Cerebellar cortex (tissue), 1 donor: ENCODE results near the gene PIGU.

Experiments
- DNase-seq: peaks from one replicate; pipeline ENCODE4 v3.0.0-alpha.2; 2015; ENCODE audit warnings: low spot score

PIGU gene

DNA sequence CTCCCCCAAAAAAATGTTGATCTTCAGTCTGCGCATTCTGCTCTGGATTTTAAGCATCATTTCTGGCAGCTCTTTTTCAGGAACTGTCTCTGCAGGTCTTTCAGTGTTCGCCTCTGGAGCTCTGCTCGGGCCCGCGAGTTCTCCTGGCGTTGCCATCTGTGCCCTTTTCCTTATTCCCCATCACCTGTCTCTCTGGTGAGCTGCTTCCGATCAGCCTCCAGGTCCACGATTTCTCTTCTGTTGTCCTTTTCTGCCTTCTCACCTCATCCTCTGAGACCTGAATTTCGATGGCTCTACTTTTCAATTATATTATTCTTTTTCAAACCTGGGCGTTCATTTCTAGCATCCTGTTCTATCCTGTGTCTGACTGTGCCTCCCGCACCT lies 119.0 kb downstream of the PIGU start:
- peak; percentile 63 for DNase-seq

DNA sequence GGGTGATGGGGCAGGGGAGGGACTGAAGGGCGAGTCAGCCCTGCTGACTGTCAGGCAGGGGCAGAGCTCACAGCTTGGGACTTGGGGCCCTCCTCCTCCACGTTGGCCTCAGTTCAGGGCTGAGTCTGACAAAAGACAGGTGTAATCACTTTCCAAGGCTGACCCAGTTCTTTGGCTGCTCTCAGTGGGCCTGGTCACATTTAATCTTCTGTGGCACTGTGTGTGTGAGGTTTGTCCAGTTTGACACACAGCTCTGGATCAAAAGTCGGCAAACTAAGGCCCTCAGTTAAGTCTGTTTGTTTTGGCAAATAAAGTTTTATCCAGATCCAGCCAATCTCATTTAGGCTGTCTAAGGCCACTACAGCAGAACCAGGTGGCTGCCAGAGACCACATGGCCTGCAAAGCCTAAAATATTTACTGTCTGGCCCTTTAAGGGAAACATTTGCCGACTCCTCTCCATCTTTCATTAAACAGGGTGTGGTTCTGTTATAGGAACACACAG lies 123.5 kb downstream of the PIGU start:
- no peak for DNase-seq

DNA sequence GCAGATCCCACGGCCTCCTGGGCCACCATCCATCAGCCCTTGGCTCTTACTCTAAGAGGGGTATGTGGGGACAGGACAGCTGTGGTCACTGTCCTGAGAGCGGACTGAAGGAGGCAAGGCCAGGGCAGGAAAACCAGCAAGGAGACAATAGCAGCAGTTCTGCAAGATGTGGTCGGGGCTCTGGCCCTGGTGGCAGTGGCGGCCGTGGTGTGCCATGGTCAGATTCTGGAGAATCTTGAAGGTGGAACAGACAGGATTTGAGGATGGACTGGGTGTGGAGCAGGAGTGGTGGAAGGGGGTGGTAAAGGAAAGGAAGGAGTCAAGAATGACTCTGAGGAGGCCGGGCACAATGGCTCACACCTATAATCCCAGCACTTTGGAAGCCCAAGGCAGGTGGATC lies 124.3 kb downstream of the PIGU start:
- no peak for DNase-seq

DNA sequence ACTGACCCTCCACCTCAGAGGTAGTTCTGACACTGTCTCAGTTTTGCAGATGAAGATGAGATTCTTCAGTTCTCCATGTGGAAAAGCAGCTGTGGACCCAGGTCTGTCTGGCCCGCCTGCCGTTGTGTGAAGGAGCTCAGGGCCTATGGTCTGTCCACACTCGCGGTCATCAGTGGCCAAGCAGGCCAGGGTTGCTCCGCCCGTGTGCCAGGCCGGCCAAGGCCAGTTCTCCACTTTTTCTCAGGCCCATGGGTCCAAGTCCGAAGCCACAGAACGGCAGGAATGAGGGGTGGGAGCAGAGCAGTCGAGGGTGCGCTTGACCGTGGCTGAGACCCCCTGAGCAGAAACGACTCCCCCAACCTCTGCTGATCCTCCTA lies 127.0 kb downstream of the PIGU start:
- DNase-seq, result no peak

DNA sequence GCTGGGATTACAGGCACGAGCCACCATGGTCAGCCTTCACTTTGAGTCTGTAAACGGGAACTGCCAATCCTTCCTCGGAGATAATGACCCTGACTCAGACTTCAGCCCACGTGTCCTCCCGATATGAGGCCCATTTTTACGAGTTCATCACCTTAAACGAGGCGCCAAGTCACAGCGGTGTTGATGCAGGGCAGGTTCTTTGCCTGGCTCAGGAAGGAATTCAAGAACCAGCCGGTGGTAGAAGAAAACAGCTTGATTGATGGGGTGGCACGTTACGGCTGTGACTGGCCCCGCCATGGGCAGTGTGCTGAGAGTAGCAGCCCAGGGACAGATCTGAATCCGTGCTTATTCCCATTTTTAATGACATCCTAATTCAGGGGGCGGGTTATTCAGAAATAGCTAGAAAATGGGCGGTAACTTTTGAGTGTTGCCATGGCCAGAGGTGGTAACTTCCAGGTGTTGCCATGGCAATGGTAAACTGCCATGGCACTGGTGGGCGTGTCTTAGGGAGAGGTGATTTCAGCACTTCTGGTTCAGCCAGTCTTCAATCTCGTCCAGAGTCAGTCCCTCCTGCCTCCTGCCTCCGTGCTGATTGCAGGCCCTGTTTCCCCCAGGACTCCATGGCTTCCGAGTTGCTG lies 127.5 kb downstream of the PIGU start:
- no peak for DNase-seq

- no peak for DNase-seq
Observed at GRCh38 chr20:34547844-34548613, 128.9 kb downstream of the PIGU start.

DNA sequence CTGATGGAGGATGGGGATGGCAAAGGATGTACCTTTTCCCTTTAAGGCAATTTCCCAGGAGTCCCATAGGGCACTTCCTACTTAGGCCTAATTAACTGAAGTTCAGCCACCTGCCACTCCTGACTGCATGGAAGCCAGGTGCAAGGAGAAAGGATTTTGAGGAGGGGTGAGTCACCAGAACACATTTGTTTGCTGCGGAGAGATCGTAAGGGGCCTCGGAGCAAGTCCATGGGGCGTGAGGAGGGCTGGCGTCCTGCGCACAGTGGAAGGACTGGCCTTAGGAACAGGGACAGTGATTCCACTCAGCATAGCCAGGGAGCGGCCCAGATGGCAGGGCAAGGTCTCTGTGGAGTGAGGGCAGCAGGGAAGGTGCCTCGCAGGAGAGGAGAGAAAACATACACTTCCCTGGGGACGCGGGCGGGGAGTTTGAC lies 130.1 kb downstream of the PIGU start:
- peak; percentile 84 for DNase-seq

DNA sequence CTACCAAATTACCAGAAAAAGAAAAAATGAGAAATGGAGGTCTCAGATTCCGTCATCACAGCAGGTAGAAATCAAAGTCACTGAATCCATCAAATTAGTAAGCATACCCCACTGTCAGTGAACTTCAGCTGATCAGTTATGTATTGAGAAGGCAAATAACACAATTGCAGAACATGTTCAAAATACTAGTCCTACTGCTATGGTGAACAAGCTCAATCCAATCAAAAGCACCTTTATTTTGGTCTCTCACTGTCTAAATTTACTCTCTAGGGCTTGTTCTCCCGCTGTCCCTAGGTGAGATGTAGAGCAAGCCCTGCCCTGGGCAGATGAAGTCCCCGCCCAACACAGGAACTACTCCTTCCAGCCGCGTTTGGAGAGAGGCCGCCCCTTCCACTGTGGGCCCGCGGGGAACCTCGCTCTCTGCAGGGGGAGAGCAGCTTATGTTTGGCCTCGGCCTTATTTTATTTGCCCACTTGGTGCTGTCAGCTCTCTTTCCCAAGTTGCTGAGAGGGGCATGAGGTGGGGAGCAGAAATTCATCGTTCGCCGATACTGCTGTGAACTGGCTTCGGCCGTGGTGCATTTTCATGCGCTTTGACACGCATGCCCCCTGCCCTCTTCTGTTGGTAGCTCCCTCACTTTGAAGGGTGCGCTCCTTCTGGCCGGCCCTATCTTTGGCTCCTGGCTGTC lies 132.6 kb downstream of the PIGU start:
- DNase-seq, result peak; percentile 66

DNA sequence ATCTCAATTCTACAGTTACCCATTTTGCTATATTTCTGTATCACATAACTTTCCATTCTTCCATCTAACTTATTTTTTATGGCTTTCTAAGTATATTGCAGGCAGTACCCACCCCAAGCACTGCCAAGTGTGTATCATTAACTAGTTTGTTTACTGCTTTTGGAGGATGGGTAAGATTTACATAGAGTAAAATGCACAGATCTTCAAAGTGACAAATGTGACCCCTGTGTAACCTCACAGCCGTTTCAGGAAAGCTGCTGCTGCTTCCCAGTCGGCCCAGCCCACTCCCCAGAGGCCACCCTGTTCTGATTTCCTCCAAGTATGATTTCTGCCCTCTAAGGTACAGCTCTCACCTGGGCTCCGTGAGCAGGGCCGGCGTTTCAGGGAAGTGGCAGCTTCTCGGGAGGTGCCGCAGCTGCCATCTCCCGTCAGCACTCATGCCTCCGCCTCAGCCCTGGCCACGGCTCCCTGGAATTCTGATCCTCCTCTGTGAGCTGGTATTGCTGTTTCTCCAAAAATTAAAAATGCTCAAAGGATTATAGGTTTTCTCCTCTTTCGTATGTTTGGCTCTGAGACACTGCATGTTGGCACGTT lies 133.3 kb downstream of the PIGU start:
- DNase-seq, result peak; percentile 26

DNA sequence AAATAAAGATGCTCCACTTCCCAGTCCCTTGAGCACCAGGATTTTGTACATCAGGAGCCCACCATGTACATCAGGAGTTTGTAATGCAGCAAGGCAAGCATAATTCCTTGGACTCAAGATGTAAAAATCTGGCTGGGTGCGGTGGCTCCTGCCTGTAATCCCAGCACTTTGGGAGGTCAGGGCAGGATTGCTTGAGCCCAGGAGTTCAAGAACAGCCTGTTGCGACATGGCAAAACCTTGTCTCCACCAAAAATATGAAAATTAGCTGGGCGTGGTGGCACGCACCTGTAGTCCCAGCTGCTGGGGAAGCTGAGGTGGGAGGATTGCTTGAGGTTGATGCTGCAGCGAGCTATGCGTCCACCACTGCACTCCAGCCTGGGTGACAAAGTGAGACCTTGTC lies 134.5 kb downstream of the PIGU start:
- DNase-seq, result no peak

GRCh38 chr20:34541917-34542316 lies 135.0 kb downstream of the PIGU start:
- no peak for DNase-seq

GRCh38 chr20:34541264-34541901 lies 135.5 kb downstream of the PIGU start:
- no peak for DNase-seq

DNA sequence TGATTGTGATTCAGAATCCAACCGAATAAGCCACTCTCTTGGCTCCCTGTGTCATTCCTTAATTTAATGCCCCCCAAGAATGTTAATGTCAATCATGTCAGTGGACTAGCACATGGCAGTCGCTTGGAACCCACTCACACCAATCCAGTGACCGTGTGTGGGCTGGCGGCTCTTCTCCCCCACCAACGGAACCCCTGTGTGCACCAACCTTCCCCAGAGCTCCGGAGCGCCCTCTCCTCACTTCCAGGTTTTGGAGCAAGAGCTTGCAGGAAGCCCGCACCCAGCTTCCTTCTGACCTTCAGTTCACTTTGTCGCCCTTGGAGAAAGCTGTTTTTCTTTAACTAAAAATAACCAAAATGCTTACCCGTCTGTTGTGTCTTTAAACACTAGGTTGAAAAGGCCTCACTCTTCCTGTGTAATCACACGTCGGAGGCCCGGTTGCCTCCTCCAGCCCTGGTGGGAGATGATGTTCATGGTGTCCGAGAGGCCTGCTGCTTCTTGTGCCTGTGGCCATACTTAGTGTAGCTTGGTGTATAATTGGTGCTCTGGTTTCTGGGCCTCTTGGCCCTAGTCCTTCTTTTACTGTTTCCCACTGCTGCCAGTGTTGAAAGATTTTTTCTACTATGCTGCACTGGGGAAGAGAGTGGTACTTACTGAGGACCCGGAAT lies 136.2 kb downstream of the PIGU start:
- DNase-seq, result no peak

GRCh38 chr20:34539756-34540155 lies 137.1 kb downstream of the PIGU start:
- DNase-seq, result no peak

DNA sequence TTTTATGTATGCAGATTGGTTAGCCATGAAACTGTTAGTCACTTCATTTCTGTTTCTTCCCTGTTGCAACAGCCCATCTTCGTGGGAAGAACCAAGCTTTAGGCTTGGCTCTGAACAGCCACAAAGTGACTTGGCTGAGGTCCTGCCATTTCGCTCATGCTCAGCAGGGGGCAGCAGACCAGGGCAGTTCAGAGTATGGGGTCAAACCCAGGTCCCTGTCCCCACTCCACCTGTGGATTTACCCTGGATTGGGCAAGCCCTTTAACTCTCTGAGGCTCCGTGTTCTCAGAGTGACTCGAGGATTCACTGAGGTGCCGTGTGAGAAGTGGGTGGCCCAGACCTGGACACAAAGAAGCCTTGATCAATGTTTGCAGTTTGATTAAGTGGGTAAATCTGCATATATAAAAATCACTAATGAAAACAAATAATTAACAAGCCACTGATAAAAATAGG lies 138.2 kb downstream of the PIGU start:
- DNase-seq, result peak; percentile 31

DNA sequence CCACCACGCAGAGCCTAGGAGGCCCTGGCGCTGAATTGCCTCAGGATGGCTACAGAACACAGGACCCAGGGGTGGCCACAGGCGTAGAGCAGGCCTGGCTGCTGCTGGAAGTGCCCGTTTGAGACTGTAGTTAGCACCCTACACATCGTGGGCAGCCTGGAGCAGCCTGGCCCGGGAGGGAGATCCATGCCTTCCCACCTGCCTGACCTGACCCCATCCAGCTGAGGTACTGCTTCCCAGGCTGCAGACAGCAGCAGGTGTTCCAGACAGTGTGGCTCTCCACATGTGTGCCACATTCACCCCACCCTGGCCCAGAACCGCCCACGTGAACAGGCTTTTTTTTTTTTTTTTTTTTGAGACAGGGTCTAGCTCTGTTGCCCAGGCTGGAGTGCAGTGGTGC lies 139.2 kb downstream of the PIGU start:
- no peak for DNase-seq

DNA sequence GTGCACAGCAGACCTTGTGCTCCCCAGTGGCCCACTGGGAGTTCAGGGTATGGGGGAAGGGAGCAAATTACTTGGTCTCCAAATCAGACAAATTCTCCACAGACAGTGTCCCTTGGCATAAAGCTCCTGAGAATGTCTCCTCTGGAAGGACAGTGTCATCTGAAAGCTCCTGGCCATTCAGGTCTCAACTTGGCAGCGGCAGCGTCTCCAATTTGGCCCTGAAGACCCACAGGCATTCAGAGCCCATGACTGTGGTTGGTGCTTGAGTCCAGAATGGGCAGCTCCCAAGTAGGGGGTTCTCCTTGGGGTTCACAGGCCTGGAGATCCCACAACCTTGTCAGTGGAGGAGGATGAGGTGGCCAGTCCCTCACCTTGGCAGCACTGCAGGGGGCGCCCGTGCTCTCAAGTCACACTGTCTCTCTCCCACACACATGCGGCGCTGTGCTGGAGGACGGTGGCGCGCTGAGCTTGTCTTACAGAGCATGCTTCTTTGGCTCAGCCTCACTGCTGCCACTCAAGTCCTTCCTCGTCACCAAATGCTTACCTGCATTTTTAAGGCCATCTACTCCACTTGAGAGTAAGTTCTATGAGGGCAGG lies 140.0 kb downstream of the PIGU start:
- peak; percentile 52 for DNase-seq

GRCh38 chr20:34535857-34536256 lies 141.0 kb downstream of the PIGU start:
- no peak for DNase-seq

DNA sequence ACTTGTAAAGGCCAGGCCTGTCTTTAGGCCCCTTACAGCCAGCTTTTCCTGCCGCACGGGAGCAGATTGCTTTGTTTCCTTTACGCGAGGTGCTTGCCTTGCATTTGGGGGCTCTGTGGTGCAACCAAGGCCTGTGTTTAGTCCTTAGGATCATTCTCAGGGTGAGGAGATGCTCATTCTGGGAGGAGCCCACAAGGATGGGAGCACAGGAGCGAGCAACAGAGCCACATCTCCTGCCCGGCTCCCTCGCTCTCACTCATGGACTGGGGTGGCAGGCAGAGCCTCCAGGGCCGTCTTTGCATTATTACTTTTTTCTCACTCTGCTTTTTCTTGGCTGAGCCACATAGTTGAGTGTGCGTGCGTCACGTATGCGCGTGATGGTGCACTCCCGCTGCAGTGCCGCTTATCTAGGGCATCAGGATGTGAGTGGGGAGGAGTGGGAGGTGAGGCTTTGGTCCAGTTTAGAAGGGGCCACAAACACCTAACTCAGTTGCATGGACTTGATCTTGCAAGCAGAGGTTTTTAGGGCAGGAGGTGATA lies 141.5 kb downstream of the PIGU start:
- no peak for DNase-seq

DNA sequence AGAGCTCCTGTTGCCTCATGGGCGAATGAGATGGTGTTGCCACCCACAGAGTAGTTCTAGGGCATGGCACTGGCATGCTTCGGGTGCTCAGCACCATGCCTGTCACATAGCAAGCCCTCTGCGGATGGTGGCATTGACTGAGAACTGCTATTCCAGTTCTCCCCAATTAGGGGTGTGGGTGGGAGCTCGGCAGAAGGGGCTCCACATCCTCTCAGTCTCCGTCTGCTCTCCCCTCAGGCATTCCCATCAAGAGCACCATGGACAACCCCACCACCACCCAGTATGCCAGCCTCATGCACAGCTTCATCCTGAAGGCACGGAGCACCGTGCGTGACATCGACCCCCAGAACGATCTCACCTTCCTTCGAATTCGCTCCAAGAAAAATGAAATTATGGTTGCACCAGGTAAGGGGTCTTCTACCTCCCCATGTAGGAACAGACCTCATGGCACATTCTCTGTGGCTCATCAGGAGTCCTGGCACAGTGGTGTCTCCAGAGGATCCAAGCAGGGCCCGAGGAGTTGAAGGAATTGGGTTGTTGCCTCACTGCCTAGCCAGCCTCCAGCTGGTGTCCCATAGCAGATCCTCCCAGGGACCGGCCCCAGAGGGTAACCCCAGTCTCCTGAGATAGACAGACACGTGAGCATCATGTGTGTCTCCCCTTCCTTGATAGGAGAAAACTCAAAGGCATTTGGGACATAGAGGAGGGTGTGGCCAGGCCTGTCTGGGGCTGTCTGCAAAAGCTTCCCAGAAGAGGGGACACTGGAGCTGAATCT lies 142.3 kb downstream of the PIGU start:
- no peak for DNase-seq
